Hepatocyte (in vitro differentiated cells): ENCODE results near the gene PLOD1. TPM values are rescaled to one million over a fixed set of nuclear protein-coding genes. Genes with fewer than 3 reads are reported as not detected.

ENCODE experiments used
- DNase-seq: peaks from one replicate; pipeline ENCODE4 v3.0.0-alpha.2; 2016; ENCODE audit warnings: low spot score
- H2AFZ ChIP-seq: fragments of 200-600 bp; sonication (generic); 2 replicates; pipeline ENCODE4 v1.6.0; 2016; ENCODE audit warnings: antibody characterized with exemption, mild to moderate bottlenecking
- H3K27ac ChIP-seq: fragments of 200-600 bp; sonication (generic); 2 replicates; pipeline ENCODE4 v1.5.1; 2016; ENCODE audit warnings: mild to moderate bottlenecking
- H3K27me3 ChIP-seq: fragments of 200-600 bp; sonication (generic); 2 replicates; pipeline ENCODE4 v1.6.1; 2016
- H3K36me3 ChIP-seq: fragments of 200-600 bp; sonication (generic); replicated peaks from 2 replicates; pipeline ENCODE4 v1.5.1; 2016; ENCODE audit warnings: low read depth; ENCODE audit not compliant: insufficient read depth
- H3K4me1 ChIP-seq: fragments of 200-600 bp; sonication (generic); 2 replicates; pipeline ENCODE4 v1.5.1; 2016; ENCODE audit warnings: mild to moderate bottlenecking, moderate library complexity; ENCODE audit not compliant: insufficient read depth
- H3K4me2 ChIP-seq: fragments of 200-600 bp; sonication (generic); 2 replicates; pipeline ENCODE4 v1.6.0; 2016
- H3K4me3 ChIP-seq: fragments of 200-600 bp; sonication (generic); 2 replicates; pipeline ENCODE4 v1.5.1; 2016; ENCODE audit warnings: mild to moderate bottlenecking
- H3K79me2 ChIP-seq: fragments of 200-600 bp; sonication (generic); 2 replicates; pipeline ENCODE4 v1.6.0; 2017; ENCODE audit warnings: mild to moderate bottlenecking
- H3K9me2 ChIP-seq: fragments of 200-600 bp; sonication (generic); replicated peaks from 2 replicates; pipeline ENCODE4 v1.6.0; 2017; ENCODE audit warnings: mild to moderate bottlenecking; ENCODE audit not compliant: insufficient read depth
- H3K9me3 ChIP-seq: fragments of 200-600 bp; sonication (generic); 2 replicates; pipeline ENCODE4 v1.5.1; 2016; ENCODE audit warnings: low read depth, mild to moderate bottlenecking
- H4K20me1 ChIP-seq: fragments of 200-600 bp; sonication (generic); 2 replicates; pipeline ENCODE4 v1.6.0; 2016; ENCODE audit warnings: mild to moderate bottlenecking; ENCODE audit not compliant: insufficient read depth, poor library complexity, severe bottlenecking
- CTCF ChIP-seq: fragments of 200-600 bp; sonication (generic); IDR thresholded peaks from 2 replicates; pipeline ENCODE4 v1.5.1; 2016; ENCODE audit warnings: antibody characterized with exemption, mild to moderate bottlenecking; ENCODE audit not compliant: poor library complexity
- EZH2 ChIP-seq: fragments of 200-600 bp; sonication (generic); IDR thresholded peaks from 2 replicates; pipeline ENCODE4 v1.6.1; 2016; ENCODE audit warnings: antibody characterized with exemption, mild to moderate bottlenecking, borderline replicate concordance
- EZH2phosphoT487 ChIP-seq: fragments of 200-600 bp; sonication (generic); IDR thresholded peaks from one replicate; pipeline ENCODE4 v1.6.1; 2018; ENCODE audit warnings: antibody characterized with exemption, mild to moderate bottlenecking, low read depth, moderate library complexity; ENCODE audit not compliant: unreplicated experiment, severe bottlenecking
- WGBS: methylation state at CpG from one replicate; pipeline ENCODE4 v1.1.6; 2016; ENCODE audit warnings: low lambda C conversion rate; ENCODE audit errors: missing lambda C conversion rate; 5-methylcytosine and 5-hydroxymethylcytosine counted together
- polyA plus RNA-seq: library from polyadenylated mRNA; unstranded; fragments of >200 nt; fragmentation: Nextera tagmentation; extraction: Ambion mirVana; gene quantifications from 2 replicates; pipeline ENCODE4 v1.2.1, GENCODE V29; 2016
- total RNA-seq: library from RNA; depleted of rRNA; stranded (reverse); fragments of >200 nt; gene quantifications from 2 replicates; pipeline ENCODE4 v1.2.3, GENCODE V29; 2014

The PLOD1 gene
- total and polyA plus RNA-seq, 2 experiments from 2014 or later = 184 to 200 TPM

DNA sequence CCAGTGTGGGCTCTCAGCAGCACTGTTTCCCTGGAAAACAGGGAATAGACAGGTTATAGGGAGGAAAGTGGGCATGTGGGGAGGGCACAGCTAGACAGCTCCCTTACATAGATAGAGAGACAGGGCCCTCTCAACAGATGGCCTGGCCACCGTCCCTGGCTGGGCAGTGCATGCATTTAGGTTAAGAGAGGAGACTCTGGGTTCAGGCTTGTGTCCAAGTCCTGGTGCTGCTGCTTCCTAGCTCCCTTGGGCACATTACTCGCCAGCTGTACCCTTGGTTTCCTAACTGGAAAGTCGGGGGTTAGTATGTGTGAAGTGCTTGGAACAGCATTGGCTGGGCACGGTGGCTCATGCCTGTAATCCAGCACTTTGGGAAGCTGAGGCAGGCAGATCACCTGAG is 9.1 kb downstream of the PLOD1 start:
- Histone ChIP-seq H3K4me1 (peaks cover 18% of the 10 kb centered on the region), H3K4me2 (peak overlapping the region; percentile 51), H2AFZ (no peak overlapping the region), H3K79me2 (peaks cover 4% of the 10 kb centered on the region), H3K36me3 (no peaks in the 10 kb centered on the region), H3K27me3 (no peaks in the 10 kb centered on the region), H3K4me3 (no peak overlapping the region), H3K9me2 (no peaks in the 10 kb centered on the region), H3K9me3 (no peaks in the 10 kb centered on the region), H3K27ac (peak overlapping the region; percentile 82), H4K20me1 (no peaks in the 10 kb centered on the region)
- 76% methylated on average over 4 of the region's 4 CpGs for WGBS
- DNase-seq = no peak
- no peak for TF ChIP-seq EZH2
- no peak for TF ChIP-seq CTCF
- no peak for TF ChIP-seq EZH2phosphoT487

- WGBS = 24% methylated on average over 11 of the region's 12 CpGs
- Histone ChIP-seq H3K79me2 (peaks cover 4% of the 10 kb centered on the region), H3K27me3 (no peaks in the 10 kb centered on the region), H3K4me2 (peak overlapping the region; percentile 51), H2AFZ (no peak overlapping the region), H3K36me3 (no peaks in the 10 kb centered on the region), H3K9me2 (no peaks in the 10 kb centered on the region), H3K4me3 (no peak overlapping the region), H3K27ac (peak overlapping the region; percentile 82), H4K20me1 (no peaks in the 10 kb centered on the region), H3K9me3 (no peaks in the 10 kb centered on the region), H3K4me1 (peaks cover 18% of the 10 kb centered on the region)
- TF ChIP-seq EZH2phosphoT487 (no peak), EZH2 (no peak), CTCF (no peak)
- DNase-seq = peak; percentile 73
These were observed 9.9 kb downstream of the PLOD1 start for GRCh38 chr1:11944358-11944931.

GRCh38 chr1:11946647-11947046 is 12.1 kb downstream of the PLOD1 start:
- Histone ChIP-seq H3K9me3 (no peaks in the 10 kb centered on the region), H3K79me2 (no peaks in the 10 kb centered on the region), H3K9me2 (no peaks in the 10 kb centered on the region), H2AFZ (no peak overlapping the region), H4K20me1 (no peaks in the 10 kb centered on the region), H3K36me3 (no peaks in the 10 kb centered on the region), H3K27ac (no peak overlapping the region), H3K4me3 (no peak overlapping the region), H3K4me2 (no peak overlapping the region), H3K4me1 (peaks cover 18% of the 10 kb centered on the region), H3K27me3 (no peaks in the 10 kb centered on the region)
- no peak for DNase-seq
- 91% methylated on average over 3 of the region's 3 CpGs for WGBS
- TF ChIP-seq EZH2 (no peak), EZH2phosphoT487 (no peak)

GRCh38 chr1:11948822-11949458 is 14.4 kb downstream of the PLOD1 start:
- Histone ChIP-seq H3K9me2 (no peaks in the 10 kb centered on the region), H3K36me3 (no peaks in the 10 kb centered on the region), H3K4me3 (no peak overlapping the region), H3K27ac (no peak overlapping the region), H3K9me3 (no peaks in the 10 kb centered on the region), H4K20me1 (no peaks in the 10 kb centered on the region), H3K4me1 (peaks cover 11% of the 10 kb centered on the region), H3K4me2 (no peak overlapping the region), H3K79me2 (no peaks in the 10 kb centered on the region), H2AFZ (no peak overlapping the region), H3K27me3 (no peaks in the 10 kb centered on the region)
- WGBS = 93% methylated on average over 6 of the region's 6 CpGs
- DNase-seq = no peak
- TF ChIP-seq CTCF (no peak), EZH2phosphoT487 (no peak), EZH2 (no peak)
